NCI-H2196 (cell line): ENCODE measurements around the gene ATXN1.
"Not testable (repeated sequence)": the region's sequence is repeated elsewhere in the genome, so short reads cannot be mapped to it uniquely, and the experiment has no call there.

Source experiments
- DNase-seq: peaks from one replicate; lab custom pipeline; 2025; ENCODE audit not compliant: unreplicated experiment; lab: John Stamatoyannopoulos, UW

The ATXN1 gene

DNA sequence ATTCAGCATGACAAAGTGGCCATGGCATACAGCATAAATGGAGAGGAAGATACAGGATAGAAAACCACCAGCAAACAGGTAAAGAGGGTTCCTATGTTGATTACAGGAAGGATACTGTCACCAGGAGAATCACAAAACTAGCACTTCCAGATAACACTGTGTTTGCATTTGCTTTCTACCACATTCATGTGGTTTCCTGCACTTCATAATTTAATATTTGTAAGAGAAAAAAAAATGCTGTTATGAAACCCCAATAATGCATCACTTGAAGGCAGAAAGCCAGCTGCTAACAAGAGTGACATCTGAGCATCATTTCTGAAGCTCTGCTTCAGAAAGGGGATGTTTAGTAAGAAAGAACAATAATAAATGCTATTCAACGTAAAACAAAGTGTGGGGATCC is 106.6 kb downstream of the ATXN1 start:
- no peak for DNase-seq

DNA sequence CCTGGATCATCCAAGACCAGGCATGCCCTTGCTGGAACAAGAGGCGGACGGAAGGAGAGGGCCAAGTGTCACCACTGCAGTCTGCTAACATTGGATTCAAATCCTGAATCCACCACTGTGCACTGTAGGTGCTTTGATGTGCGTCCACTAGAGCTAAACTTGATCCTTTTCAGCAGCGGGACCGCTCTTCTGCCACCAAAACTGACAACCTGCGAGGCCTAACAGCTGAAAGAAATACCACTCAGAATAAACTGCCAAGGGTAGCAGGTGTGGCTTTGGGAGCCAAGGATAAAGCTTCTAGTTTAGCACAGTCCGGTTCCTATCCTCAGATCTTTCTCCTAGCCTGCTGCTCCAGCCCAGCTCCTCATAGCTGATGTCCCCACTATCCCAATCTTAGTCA is 108.0 kb downstream of the ATXN1 start:
- DNase-seq = no peak

DNA sequence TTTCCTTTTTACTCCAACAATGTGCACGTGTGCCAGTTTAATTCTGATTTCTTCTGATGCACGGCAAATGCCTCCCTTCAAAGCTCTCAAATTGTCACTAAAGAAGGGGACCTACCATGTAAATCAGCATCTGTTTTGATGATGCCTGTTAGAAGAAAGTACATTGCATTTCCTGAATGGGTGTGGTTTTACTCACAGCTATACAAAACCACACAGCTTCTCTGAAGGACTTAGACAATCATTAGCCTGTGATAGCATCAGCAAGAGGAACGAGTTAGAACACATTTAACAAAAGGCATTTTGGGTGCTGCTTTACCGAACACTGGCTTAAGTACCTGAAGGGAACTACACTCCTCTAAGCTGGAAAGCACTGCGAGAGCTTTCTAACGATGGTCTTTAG is 109.4 kb downstream of the ATXN1 start:
- no peak for DNase-seq

DNA sequence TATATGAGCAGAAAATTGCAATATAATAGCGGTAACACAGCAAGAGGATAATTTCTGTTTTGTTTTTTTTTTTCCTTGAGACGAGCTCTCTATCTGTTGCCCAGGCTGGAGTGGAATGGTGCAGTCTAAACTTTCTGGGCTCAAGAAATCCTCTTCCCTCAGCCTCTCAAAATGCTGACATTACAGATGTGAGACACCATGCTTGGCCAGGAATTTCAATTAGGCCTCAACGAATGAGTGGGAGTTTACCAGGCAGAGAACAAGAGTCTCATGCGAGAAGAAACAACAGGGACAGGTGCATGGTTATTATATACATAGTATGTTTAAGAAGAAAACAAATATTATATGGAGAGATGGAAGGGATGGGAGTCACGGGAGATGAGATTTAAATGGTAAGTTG is 111.4 kb downstream of the ATXN1 start:
- DNase-seq = no peak

DNA sequence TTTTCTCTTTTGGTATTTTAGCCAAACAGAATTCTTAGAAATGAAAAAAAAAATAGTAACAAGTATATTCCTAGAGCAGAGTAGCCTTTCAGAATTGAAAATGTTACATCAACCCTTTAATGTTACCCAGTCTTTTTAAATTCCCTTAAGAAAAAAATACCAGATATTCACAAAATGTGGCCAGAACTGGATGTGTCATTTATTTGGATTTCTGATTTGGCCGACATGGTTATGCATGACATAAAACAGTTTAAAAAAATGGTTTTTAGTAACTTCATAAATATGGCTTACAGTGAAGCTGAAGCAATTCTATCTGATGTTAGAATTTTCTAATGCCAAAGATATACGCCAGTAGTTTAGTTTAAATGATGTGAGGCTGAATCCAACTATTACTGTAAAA is 112.0 kb downstream of the ATXN1 start:
- DNase-seq = no peak

DNA sequence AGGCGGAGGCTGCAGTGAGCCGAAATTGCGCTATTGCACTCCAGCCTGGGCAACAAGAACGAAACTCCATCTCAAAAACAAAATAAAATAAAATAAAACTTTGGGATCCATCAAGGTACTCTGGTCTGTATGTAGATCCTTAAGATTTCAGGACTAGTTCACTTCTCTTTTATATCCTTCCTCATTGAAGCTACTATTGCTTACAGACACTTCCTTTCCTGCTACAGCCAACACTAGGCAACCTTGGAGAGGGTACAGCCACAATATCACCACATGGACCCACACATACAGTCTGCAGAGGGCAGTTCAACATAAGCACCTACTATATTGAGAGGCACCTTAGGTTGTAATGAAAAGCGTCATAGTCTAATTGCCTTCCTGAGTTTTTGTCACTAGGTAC is 113.3 kb downstream of the ATXN1 start:
- DNase-seq = no peak

DNA sequence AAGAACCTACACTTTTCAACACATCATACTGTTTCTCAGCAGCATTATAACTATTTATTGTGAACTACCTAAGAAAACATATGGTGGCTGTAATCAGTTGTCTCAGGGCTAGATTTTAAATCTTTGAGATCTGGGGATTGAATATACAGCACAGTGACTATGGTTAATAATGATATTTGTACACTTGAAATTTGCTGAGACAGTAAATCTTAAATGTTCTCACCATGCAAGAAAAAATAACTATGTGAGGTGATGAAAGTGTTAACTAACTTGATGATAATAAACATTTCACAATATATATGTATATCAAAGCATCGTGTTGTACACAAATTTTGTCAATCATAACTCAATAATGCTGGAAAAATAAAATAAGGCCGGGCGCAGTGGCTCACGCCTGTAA is 113.8 kb downstream of the ATXN1 start:
- DNase-seq = no peak

DNA sequence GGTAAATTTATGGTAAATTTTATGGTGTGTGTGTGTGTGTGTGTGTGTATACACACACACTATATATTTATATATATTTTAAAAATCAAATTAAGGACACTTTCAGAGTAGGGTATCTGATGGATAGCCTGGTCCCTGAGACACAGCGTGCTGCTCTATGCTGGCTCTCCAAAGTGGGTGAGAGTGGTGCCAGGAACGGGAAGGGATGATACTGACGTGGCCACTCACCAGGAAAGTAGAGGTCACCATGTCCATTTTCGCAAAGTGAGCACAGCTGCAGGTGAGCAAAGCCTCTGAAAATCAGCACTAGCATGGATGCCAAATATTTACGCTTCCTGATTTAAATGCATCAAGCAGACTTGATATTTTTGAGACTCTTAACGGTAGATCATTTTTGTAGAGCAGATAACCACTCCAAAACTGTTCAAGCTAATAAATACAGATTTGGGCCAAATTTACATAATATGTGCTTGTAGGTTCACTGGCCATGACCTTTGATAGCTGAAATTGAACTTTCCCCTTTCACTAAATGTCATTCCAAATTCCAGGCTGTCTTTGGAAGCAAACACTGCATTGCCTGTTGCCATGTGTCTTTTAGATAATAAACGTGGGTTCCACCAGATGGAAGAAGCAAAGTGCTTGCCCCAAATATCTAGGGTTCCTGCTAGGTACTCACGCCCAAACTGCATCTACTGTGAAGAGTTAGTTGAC is 116.6 kb downstream of the ATXN1 start:
- DNase-seq = no peak

DNA sequence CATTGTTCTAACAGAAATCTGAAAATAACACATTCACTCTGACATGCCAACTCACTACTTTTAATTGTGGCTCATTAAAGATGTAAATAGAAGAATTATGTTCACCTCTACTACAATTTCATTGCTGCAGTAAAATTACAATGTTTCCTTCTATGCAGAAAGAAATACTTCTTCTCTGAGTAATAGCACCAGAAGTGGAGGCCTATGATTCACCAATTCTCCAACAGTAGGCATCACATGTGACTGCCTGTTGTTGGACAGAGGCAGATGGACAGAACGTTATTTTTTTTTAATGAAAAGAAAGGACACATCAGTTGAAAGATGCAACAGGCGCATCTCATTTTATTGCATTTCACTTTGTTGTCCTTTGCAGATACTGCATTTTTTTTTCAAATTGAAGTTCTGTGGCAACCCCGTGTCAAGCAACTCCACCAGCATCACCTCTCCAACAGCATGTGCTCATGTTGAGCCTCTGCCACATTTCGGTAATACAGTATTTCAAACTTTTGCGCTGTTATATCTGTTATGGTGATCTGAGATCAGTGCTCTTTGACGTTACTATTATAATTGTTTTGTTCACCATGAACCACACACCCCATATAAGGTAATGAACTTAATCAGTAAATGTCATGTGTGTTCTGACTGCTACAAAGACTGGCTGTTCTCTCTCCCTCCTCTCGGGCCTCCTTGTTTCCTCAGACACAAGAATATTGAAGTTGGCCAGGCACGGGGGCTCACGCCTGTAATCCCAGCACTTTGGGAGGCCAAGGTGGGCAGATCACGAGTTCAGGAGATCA is 121.4 kb downstream of the ATXN1 start:
- DNase-seq = no peak

DNA sequence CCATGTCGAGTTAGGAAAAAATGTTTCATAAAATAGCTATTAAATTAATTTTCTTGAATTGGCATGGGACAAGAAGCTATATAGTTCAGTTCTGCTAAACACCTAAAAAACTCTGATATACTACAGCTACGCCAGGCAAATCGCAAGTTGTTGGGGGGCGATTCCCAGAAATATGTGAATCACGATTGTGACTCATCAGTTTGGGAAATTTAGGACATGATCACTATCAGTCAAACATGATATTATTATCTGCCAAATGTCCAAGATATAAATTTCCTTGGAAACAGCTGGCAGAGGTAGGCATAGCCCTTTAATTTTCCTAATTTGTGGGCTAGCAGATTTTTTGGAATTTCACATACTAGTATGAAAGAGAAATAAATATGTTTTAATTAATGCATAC is 123.6 kb downstream of the ATXN1 start:
- no peak for DNase-seq

DNA sequence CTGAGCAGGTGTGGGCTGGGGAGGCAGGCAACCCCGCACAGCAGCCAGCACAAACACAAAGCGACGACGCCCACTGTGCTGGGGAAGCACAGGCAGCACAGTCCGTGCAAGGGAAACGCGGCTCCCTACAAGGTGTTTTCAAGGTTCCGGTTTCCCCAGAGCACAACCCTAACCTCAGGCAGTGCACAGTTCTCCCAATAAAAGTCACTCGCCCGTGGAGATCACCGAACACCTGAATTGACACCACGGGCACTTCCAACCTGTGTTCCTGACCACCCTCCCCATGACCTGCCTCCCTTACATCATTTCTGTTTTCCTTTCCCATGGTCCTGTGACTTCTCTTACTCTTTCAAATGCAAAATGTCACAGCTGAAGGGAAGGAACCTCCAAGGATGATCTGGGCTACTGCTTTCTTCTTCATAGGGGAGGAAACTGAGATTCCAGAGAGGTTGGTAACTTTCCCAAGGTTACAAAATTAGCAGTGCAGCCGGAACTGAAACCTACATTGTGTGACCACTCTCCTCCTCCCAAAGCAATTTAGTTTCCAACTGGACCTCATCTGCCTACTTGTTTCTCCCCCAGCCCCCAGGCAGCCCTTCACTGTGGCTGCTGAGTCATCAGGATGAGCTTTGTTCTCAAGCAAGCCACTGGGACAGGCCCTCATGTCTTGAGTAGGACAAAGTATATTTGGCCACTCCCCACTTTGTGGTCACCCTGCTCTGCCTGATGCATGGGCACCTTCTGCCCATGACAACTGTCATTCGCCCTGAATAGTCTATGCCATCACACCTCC is 125.3 kb downstream of the ATXN1 start:
- no peak for DNase-seq

DNA sequence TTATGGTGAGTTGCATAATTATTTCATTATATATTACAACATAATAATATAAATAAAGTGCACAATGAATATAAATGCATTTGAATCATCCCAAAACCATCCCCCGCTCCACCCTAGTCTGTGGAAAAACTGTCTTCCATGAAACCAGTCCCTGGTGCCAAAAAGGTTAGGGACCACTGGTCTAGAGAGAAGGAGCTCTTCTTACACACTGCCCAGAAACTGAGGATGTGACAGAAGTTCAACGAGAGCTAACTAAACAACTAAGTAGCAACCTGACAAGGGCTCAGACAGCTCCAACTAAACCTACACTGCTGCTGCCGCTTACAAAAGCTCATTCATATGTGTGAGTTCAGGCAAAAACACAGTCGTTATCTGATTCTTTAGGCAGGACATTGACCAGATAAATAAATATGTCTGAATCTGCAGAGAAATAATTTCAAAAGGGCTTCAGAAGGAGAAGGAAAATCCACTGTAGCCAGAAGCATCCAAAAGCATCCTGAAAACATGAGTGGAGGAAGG is 125.9 kb downstream of the ATXN1 start:
- DNase-seq = no peak

DNA sequence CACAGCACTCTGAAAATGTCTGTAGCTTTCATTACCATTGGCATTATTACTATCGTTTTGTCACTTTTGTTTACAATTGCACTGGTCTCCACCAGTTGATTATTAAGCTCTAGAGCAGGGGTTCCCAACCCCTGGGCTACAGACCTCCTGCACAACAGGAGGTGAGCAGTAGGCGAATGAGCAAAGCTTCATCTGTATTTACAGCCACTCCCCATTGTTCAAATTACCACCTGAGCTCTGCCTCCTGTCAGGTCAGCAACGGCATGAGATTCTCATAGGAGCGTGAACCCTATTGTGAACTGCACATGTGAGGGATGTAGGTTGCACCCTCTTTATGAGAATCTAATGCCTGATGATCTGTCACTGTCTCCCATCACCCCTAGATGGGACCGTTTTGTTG is 126.4 kb downstream of the ATXN1 start:
- no peak for DNase-seq

DNA sequence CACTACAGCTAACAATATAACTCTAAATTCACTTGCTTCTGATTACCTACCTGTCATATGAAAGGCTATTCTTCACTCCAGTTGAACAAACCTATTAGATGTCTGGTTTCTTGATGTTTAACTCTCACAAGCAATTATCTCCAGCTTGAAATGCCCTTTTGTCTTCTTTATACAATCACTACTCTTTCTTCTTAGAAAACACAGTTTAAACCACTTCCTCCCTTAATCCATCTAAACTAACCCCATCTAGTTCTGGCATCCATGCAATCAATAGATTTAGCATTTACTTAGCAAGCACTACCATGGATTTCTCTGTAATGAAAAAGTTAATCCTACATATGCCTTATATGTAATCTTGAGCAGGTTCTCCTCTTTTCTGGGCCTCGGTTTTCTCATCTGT is 127.3 kb downstream of the ATXN1 start:
- no peak for DNase-seq

DNA sequence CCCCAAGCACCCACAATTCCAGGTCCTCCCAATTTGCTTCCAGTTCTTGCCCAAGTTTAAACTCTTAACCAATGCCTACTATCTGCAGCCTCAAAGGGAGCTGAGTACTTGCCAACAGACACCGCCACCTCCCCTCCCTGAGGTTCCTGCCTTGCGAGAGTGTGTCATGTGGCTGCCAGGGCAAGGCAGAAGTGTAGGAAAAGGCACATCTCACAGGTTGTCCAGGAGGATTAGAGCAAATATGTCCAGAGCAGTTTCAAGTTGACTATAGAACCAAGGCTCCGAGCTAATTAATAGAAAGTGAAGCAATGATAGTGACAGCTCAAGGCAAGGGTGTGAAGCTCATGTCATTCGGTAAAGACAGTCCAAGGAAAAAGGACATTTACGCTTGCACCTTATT is 127.8 kb downstream of the ATXN1 start:
- DNase-seq = no peak

DNA sequence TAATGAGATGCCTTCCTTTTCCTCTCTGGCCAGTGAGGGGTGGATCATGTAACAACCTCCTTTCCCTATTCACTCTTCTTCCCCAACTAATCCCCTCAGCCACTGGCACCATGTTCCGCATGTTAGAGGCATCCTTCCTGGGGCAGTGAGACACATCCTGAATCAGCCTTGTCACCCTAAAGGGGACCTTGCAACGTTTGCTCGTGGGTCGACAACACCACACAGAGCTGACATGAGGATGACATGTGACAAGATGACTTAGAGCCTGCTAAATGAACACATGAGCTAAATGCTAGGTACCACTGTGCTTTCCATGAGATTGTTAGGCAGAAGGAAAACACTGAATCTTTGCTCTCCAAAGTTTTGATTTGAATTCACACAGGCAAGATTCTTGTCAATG is 129.2 kb downstream of the ATXN1 start:
- DNase-seq = no peak

DNA sequence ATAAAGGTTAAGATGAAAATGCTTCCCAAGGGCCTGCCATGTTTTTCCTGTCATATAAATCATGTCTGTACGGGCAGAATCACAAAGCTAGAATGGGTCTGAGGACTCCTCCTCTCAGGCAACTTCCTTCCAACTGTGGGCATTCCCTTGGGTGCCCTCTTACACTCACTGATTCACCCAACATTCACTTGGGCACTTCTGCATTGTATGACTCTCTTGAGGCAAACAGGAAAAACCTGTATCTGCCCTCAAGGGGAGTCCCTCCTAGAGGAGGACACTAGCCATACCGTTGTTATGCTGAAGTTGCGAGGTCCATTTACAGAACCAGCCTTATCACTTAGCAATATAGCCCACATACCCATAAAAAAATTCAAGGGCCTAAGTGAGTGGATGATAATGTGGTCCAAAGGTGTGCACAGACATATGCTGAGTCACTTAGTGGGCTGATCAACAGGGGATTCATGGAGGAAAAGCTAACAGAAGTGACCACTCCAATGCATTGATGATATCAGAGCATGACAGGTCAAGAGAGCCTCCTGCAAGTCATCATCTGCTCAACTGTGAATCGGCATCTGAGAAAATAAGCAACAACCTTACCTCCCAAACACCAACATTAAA is 131.1 kb downstream of the ATXN1 start:
- DNase-seq = no peak

DNA sequence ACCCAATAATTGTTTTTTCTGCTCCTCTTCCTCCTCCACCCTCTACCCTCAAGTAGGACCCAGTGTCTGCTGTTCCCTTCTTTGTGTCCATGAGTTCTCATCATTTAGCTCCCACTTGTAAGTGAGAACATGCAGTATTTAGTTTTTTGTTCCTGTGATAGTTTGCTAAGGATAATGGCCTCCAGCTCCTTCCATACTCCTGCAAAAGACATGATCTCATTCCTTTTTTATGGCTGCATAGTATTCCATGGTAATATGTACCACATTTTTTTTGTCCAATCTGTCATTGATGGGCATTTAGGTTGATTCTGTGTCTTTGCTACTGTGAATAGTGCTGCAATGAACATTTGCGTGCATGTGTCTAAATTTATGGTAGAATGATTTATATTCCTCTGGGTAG is 132.7 kb downstream of the ATXN1 start:
- not testable (repeated sequence) for DNase-seq

DNA sequence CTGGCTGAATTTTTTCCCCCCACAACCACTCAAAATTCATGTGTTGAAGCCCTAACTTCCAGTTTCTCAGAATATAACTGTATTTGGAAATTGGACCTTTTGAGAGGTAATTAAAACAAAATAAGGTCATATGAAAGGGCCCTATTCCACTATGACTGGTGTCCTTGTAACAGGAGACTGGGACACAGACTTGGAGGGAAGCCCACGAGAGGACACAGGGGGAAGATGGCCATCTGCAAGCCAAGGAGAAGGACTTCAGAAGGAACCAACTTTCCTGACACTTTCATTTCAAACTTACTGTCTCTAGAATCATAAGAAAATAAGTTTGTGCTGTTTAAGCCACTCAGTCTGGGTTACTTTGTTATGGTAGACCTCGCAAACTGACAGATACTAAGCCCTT is 134.6 kb downstream of the ATXN1 start:
- no peak for DNase-seq

DNA sequence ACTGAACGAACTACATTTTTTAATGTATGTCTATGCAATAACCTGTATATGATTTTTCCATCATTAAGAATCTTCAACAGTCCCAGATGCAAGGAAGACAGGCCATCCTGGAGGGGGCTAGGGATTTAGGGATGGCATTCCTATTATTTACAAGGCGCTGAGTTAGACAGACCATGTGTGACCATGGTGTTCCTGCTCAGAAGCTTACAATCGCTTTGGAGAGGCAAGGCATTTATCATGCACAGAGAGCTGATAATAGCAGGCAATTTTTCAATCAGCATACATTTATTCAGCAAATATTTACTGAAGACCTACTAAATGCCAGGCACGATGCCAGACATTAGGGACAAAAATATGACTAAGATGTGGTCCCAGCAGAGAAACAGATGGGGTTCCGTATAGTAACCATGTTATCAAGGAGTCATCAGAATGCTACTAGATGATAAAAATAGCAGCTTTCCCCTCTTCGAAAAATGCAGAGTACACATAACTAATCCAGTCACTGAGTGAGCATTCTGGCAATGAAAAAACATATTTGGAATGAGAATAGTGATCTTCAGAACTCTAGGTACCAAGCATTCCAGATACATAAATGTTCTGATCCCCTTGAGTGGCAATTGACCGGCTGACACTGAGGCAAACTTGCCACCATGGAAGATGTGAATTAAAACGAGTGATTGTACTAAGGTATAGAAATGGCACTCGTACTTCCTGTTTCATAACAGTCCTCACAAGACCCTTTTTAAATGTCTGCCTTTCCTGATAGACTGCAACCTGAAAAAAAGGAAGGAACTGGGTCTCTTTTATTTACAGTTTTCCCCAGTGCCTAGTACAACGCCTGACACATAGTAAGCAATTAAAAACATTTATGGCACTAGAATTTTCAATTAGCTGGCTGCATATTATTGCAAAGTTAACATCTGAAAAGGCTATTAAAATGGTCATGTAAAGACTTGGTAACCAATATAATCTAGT is 135.7 kb downstream of the ATXN1 start:
- DNase-seq = no peak
